Mucosa of descending colon (tissue), 3 donors: ENCODE measurements around the gene HSPA4L. TPM values are rescaled to one million over a fixed set of nuclear protein-coding genes. Genes with fewer than 3 reads are reported as not detected.

Experiments used
- ATAC-seq: fragments of 200-7000 bp; cut with Tn5 transposase; one replicate; pipeline ENCODE4 v1.9.1; 2020; ENCODE audit warnings: mild to moderate bottlenecking, moderate library complexity
- DNase-seq, 3 donors: peaks; one replicate each; pipeline ENCODE4 v3.0.0-alpha.2; 2020
- H3K36me3 ChIP-seq: fragments of 200-600 bp; one replicate; pipeline ENCODE4 v1.8.0; 2021; ENCODE audit warnings: low read depth, mild to moderate bottlenecking
- H3K4me1 ChIP-seq: fragments of 200-600 bp; one replicate; pipeline ENCODE4 v1.8.0; 2021; ENCODE audit warnings: low read depth, mild to moderate bottlenecking
- H3K4me3 ChIP-seq: fragments of 200-600 bp; one replicate; pipeline ENCODE4 v1.8.0; 2021; ENCODE audit warnings: mild to moderate bottlenecking
- H3K9me3 ChIP-seq: fragments of 200-600 bp; one replicate; pipeline ENCODE4 v1.8.0; 2021; ENCODE audit warnings: mild to moderate bottlenecking
- CTCF ChIP-seq: fragments of 200-600 bp; IDR thresholded peaks from one replicate; pipeline ENCODE4 v1.8.0; 2022; ENCODE audit warnings: antibody characterized with exemption, mild to moderate bottlenecking
- intact Hi-C, 2 donors: fragments of 100-400 bp; cut with DNase I in 1 of 2; cut with micrococcal nuclease in 1 of 2; formaldehyde crosslinking; loops; one replicate each; pipeline versions ENCODE4 v1.11.0 to v1.11.1; 2022; cut with DNase I, micrococcal nuclease
- total RNA-seq, 3 donors: library from RNA; stranded (reverse); fragmentation: NEBNext Ultra II Directional in 2 of 3; extraction: Animal tissue kit (Norgen Biotek cat#: 25700) in 2 of 3; gene quantifications; one replicate each; pipeline versions ENCODE4 v1.2.1 to v1.2.4, GENCODE V29; 2021 to 2023
- donor health status: DM: no; HTN: no; CAD: no; lungs with moderate emphysema.
- donor health status: DM: no; HTN: no; CAD: no.
- donor health status: DM: no; HTN: yes; CAD: no.

The HSPA4L gene
- total RNA-seq, 3 donors from 2014 or later = 2.2 to 10.2 (median 3.6) TPM

- Histone ChIP-seq H3K4me1 (no peaks in the 10 kb centered on the region), H3K36me3 (no peaks in the 10 kb centered on the region), H3K4me3 (no peak overlapping the region), H3K9me3 (no peaks in the 10 kb centered on the region)
- intact Hi-C loops = no loop called here
- TF ChIP-seq CTCF = no peak
- DNase-seq (no peak), ATAC-seq (no peak)
These were observed 88.2 kb downstream of the HSPA4L start for GRCh38 chr4:127870281-127870680.

DNA sequence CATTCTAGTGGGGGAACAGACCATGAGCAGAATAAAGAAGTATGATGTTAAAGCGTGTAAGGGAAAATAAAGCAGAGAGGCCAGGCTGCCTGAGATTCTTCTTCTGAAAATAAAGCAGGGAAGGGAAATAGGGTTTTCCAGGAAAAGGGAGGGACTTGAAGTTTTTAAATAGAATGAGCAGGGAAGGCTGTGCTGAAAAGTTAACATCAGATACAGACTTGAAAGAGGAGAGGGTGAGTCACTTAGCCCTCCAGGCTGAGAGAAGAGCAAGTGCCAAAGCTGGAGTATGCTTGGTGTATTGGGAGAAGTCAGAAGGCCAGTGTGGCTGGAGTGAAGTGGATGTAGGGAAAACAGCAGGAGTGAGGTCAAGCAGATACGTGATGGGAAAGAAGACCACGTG lies 88.6 kb downstream of the HSPA4L start:
- Histone ChIP-seq H3K4me3 (no peak overlapping the region), H3K36me3 (no peaks in the 10 kb centered on the region), H3K9me3 (no peaks in the 10 kb centered on the region), H3K4me1 (no peaks in the 10 kb centered on the region)
- TF ChIP-seq CTCF = no peak
- intact Hi-C loops = no loop called here
- DNase-seq = no peak
- ATAC-seq = no peak

DNA sequence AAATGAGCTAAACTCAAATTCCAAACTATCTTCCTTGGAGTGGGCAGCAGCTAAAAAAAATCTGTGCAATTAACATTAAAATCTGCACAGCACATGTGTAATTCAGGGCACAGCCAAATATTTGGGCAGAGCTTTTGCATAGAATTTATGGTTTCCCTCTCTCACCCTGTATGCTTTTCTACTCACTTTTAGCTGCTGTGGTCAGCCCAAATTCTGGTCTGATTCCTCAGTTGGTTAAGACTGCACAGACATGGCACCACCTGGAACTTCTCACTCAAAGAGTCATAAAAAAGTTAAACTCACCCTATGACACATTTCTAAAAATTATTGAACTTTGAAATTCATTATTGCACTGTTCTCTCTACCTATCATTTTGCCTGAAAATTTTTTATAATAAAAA lies 93.7 kb downstream of the HSPA4L start:
- DNase-seq (no peak), ATAC-seq (no peak)
- H3K4me3 ChIP-seq = no peak overlapping the region
- no peaks in the 10 kb centered on the region for H3K36me3 ChIP-seq
- H3K9me3 ChIP-seq = no peaks in the 10 kb centered on the region
- no peaks in the 10 kb centered on the region for H3K4me1 ChIP-seq
- intact Hi-C loops = no loop called here
- TF ChIP-seq CTCF = no peak

DNA sequence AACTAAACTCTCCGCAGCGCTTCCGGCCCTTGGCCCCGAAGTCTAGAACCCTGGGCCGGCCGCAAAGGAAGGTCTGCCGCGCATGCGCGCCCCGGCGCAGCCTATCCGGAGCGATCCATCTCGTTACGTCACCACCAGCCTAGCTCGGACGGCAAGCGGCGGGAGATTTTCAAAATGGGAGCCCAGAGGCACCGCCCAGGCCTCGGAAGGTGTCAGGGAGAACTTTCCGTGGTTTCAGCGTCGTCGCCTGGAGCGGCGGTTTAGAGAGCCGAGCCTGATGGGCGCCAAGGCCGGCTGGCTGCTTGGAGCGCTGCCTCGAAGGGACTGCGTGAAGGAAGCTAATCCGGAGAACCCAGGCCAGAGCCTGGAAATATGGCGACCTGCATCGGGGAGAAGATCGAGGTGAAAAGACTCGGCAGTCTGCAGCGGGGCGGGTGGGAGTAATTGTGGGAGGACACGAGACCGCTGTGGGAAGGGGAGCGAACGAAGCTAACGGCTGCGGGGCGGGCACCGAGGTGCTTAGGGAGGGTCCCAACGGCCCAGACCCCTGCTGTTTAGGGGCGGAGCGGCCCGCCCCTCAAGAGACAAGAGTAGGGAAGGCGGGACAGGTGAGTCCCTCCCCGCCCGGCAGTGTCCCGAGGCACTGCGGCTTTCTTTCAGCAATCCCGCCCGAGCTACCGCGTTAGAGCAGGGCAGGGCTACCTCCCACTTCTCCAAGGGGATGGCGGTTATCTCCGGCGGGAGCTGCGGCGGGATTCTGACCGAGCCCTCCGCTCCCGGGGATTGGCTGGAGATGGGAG lies 98.8 kb downstream of the HSPA4L start, which contains the start of gene PLK4:
PLK4 (plus strand) TSS at position 131 of the 800 bp plus-strand sequence; CDS start at position 373, 242 bp downstream.
- no peak for TF ChIP-seq CTCF
- intact Hi-C loops = no loop called here
- peak; percentile 96 for ATAC-seq

DNA sequence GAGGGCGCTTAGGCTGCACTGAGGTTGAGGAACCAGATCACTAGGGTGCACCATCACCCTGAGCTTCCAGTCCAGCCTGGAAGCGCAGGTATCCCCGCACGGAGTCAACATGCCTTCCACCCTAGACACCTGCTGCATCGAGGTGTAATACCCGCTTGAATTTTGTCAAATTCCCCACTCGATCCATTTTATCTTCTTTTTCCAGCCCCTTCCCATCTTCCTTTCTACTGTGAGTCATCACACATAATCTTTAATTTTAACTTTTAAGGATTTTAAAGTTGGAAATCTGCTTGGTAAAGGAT lies 99.4 kb downstream of the HSPA4L start:
- ATAC-seq = no peak
- no peaks in the 10 kb centered on the region for H3K9me3 ChIP-seq
- no peak for TF ChIP-seq CTCF
- peak overlapping the region; percentile 70 for H3K4me3 ChIP-seq
- no peak for DNase-seq
- intact Hi-C loops = no loop called here
- H3K4me1 ChIP-seq = peaks cover 4% of the 10 kb centered on the region
- no peaks in the 10 kb centered on the region for H3K36me3 ChIP-seq

More for the DNA sequence above, 98.8 kb downstream of the HSPA4L start, which contains the start of gene PLK4:
- Histone ChIP-seq H3K9me3 (no peaks in the 10 kb centered on the region), H3K36me3 (no peaks in the 10 kb centered on the region), H3K4me1 (peaks cover 4% of the 10 kb centered on the region), H3K4me3 (peak within 1 kb of the TSS; percentile 70)
- DNase-seq = peak; percentile 97
